ENCODE data around the gene TMEM62. TPM values are rescaled to one million over a fixed set of nuclear protein-coding genes. Genes with fewer than 3 reads are reported as not detected.

Gene TMEM62
- total RNA-seq, 1 experiment from 2014 or later, result 22.0 TPM

Small RNA genes within 50 kb of the gene (small RNA-seq; reads per million reads assigned to genes)
- 0 reads per million in 2 experiments for gene AC068724.2

Other genes with a start within 250 kb of the TMEM62 start
- 5.6 and 6.5 TPM in 2 replicates for gene TTBK2, start 212.8 kb upstream of the TMEM62 start, total RNA-seq (2014; rRNA removed; shearing (Covaris generic))
- 28.4 and 28.7 TPM in 2 replicates for gene UBR1, start 27.5 kb upstream of the TMEM62 start, total RNA-seq (2014; rRNA removed; shearing (Covaris generic))
- 63.2 and 64.0 TPM in 2 replicates for gene CCNDBP1, start 51.8 kb downstream of the TMEM62 start, total RNA-seq (2014; rRNA removed; shearing (Covaris generic))
- not detected in 2 replicates for gene EPB42, start 87.4 kb downstream of the TMEM62 start, total RNA-seq (2014; rRNA removed; shearing (Covaris generic))
- gene TGM5, start 133.3 kb downstream of the TMEM62 start, total RNA-seq (2014; rRNA removed; shearing (Covaris generic)), result 0.13 and 0.21 TPM in 2 replicates
- not detected in 2 replicates for gene TGM7, start 168.7 kb downstream of the TMEM62 start, total RNA-seq (2014; rRNA removed; shearing (Covaris generic))
- 16.0 and 16.3 TPM in 2 replicates for gene LCMT2, start 197.0 kb downstream of the TMEM62 start, total RNA-seq (2014; rRNA removed; shearing (Covaris generic))
- gene ZSCAN29, start 237.5 kb downstream of the TMEM62 start, total RNA-seq (2014; rRNA removed; shearing (Covaris generic)), result 21.0 and 23.1 TPM in 2 replicates
- gene TUBGCP4, start 237.5 kb downstream of the TMEM62 start, total RNA-seq (2014; rRNA removed; shearing (Covaris generic)), result 7.9 and 9.2 TPM in 2 replicates

Data from SK-MEL-5 (cell line).